Fibroblast of peridontal ligament (primary cell): ENCODE data around the gene CYB5R4.
"Not testable (repeated sequence)": the region's sequence is repeated elsewhere in the genome, so short reads cannot be mapped to it uniquely, and the experiment has no call there.

Experiments
- DNase-seq: peaks from one replicate; pipeline ENCODE4 v3.0.0-alpha.2; 2010; ENCODE audit errors: extremely low read depth

Gene CYB5R4

DNA sequence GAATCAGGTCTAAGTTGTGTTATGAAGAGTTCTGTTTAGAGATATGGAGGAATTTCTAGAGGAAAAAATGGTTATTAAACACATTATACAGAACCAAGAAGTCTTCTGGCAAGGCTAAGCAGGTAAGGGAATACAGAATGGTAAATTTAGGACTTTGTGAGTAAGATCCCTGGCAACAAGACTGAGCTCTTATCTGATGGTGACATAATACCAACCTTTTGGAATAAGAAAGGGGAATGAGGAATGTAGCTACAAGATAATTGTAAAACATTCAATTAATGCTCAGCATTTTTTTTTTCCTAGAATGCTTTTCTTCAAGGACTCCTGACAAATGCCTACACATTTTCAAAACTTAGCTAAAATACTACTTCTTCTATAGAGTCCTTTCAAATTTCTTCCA, 51.8 kb downstream of the CYB5R4 start:
- no peak for DNase-seq

DNA sequence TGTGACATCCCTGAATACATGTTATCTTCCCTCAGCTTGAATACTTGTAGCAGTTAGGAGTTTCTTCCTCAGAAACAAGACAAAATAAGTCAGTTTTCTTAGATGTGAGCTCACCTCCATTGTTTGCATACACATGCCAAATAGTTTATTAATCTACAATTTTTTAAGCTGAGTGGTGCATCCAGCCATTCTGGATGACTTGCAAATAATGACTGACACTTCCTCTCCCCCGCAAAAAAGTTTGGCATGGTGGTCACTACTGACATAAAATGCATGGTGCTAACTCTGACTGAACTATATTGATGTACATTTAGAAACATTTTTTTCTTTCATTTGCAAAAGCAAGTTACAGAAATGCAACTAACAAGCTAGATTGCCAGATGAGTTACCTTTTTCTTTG, 55.5 kb downstream of the CYB5R4 start:
- no peak for DNase-seq

- DNase-seq = peak; percentile 5
Observed at GRCh38 chr6:83917001-83917400, 57.5 kb downstream of the CYB5R4 start.

GRCh38 chr6:83920017-83920416, 60.5 kb downstream of the CYB5R4 start:
- peak; percentile 10 for DNase-seq

DNA sequence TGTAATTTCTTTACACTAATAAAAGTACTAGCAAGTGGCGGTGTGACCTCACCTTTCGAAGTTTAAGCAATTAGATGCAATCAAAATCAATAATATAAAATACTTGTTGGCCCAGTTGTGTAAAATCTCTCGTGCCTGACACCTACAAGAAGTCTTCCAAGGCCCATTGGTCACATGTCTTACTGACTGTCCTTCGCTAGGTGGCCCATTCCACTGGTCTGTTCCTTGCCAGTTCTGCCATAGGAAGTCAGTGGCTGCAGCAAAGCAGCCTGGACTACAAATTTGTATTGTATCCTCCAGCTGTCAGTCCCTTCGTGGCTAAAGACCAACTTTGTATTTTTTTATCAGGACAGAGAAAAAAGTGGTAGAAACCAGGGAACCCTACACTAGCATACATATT, 61.8 kb downstream of the CYB5R4 start:
- DNase-seq = no peak

DNA sequence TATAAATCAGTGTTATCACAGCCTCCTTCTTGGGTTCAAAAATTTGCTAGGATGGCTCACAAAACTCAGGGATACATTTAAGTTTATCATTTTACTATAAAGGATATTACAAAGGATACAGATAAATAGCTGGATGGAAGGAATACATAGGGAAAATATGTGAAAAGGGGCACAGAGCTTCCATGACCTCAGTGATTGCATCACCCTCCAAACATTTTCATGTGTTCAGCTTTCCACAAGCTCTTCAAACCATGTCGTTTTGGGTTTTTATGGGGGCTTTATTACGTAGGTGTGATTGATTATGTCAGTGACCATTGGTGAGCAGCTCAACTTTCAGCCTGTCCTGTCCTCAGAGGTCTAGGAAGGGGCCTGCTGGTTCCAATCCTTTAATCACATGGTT, 68.0 kb downstream of the CYB5R4 start:
- no peak for DNase-seq

- no peak for DNase-seq
Observed at GRCh38 chr6:83928286-83928685, 68.8 kb downstream of the CYB5R4 start.

GRCh38 chr6:83946201-83946833, 86.8 kb downstream of the CYB5R4 start:
- not testable (repeated sequence) for DNase-seq

GRCh38 chr6:83947983-83948382, 88.5 kb downstream of the CYB5R4 start:
- DNase-seq = not testable (repeated sequence)

GRCh38 chr6:83948851-83949250, 89.4 kb downstream of the CYB5R4 start:
- no peak for DNase-seq

GRCh38 chr6:83951423-83951822, 91.9 kb downstream of the CYB5R4 start:
- not testable (repeated sequence) for DNase-seq

DNA sequence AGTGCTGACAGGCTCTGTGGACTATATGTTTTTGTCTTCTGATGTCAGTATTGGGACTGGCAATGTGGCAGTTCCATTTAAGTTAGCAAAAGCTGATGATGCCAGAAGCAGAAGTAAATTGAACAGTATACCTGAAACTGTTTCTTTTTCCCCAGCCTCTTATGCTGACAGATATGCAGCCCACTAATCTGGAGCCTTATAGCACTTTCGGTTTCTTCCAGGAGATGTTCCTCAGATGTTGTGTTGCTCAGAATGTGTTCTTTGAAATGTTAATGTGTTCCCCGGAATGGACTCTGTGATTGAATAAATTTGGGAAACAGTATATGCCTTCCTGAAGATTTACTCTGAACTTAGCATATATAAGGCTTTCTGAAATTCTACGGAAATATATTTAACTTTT, 93.3 kb downstream of the CYB5R4 start:
- peak; percentile 26 for DNase-seq

GRCh38 chr6:83954371-83954770, 94.9 kb downstream of the CYB5R4 start:
- DNase-seq = no peak

- DNase-seq = no peak
Observed at GRCh38 chr6:83958241-83958685, 98.8 kb downstream of the CYB5R4 start.

- DNase-seq = no peak
Observed at GRCh38 chr6:83960664-83961063, 101.2 kb downstream of the CYB5R4 start.

GRCh38 chr6:83962582-83962981, 103.1 kb downstream of the CYB5R4 start:
- no peak for DNase-seq

DNA sequence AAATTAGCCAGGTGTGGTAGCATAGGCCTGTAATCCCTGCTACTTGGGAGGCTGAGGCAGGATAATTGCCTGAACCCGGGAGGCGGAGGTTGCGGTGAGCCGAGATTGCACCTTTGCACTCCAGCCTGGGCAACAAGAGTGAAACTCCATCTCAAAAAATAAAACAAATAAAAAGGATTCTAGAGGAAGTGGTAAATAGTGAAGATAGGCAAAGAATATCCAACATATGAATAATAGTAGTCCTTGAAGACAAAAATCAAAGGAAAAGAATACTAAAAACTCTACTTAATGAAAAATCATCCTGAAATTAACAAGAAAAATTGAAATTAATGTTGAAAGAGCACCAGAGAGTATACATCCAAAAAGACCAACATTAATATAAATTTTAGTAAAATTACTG, 107.0 kb downstream of the CYB5R4 start:
- no peak for DNase-seq

GRCh38 chr6:83970582-83970981, 111.1 kb downstream of the CYB5R4 start:
- DNase-seq = no peak

GRCh38 chr6:83974409-83975050, 115.0 kb downstream of the CYB5R4 start:
- DNase-seq = no peak

DNA sequence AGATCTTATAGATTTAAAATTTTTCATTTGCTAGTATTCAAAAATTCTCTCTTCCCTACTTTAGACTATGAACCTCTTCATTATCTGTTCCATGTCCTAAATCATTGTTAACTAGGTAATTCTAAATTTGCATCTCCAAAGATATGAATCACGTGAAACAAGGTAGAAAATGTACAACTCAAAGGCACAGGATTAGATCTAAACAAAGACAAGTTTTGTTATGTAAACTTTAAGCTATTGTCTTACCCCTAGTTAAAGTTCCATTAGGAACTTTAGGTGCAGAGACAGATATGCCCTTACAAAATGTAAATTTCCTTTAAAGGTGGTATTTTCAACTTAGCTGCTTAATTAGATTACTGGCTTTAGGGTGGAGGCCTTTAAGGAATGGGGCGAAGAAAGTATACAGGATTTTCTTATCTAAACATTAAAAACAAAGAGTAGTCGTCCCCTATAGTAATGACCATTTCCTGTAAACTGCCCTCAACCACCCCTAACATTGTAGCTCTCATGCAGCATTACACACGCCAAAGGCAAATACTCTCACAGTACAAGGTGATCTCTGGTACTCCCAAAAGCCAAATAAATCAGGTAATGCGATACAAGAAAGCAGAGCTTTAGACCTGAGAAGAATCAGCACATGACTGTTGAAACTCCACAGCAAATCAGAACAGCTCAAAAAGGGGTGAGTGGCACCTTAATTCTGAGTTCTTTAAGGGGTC, 116.7 kb downstream of the CYB5R4 start:
- DNase-seq = no peak

DNA sequence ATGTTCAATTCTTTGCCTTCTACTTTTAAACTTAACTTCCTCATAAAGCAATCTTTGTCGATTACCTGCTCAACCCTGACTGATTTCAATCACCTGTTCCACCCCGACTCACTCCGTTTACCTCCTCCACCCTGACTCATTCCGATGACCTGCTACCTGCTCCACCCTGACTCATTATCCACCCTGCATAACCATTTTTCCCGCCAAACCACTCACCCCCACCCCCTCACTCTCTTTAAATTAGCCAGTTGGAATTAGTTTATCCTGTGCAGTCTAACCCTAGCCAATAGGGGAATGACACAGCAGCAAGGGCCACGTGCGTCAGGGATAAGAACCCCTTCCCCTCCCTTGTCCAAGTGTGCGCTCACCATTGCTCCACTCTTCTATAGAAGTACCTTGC, 117.4 kb downstream of the CYB5R4 start:
- no peak for DNase-seq

DNA sequence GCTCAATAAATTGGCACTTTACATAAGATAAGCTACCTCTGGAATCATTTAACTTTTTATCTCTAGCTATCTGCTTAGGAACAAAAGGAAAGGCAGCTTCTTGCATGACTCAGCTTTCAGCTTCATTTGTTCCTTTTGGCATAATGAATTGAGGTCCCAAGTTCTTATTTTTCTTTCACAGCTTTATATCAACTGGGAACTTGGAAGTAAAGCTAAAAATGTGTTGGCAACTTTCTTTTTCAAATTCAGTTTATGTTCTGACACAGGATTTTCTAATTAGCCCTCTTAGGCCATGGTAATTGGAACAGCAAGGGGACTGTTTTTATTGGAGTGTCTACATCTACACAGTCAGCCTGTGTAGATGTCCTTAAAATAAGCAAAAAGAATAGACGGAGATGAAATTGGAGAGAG, 118.8 kb downstream of the CYB5R4 start:
- DNase-seq = peak; percentile 52

GRCh38 chr6:83978997-83979396, 119.5 kb downstream of the CYB5R4 start:
- no peak for DNase-seq
